Lung microvascular endothelial cell (primary cell): ENCODE measurements around the gene LYPD5. TPM values are rescaled to one million over a fixed set of nuclear protein-coding genes. Genes with fewer than 3 reads are reported as not detected.

ENCODE experiments used
- DNase-seq, 2 donors: peaks; one replicate each; pipeline versions ENCODE4 v3.0.0 to v3.0.0-alpha.2; 2010; ENCODE audit warnings: low read depth in 2 of 2
- total RNA-seq: library from RNA; depleted of rRNA; stranded (reverse); fragments of >200 nt; gene quantifications from 2 replicates; pipeline ENCODE4 v1.2.1, GENCODE V29; 2014

The LYPD5 gene
- total RNA-seq, 1 donor from 2014 or later: 0.40 TPM

DNA sequence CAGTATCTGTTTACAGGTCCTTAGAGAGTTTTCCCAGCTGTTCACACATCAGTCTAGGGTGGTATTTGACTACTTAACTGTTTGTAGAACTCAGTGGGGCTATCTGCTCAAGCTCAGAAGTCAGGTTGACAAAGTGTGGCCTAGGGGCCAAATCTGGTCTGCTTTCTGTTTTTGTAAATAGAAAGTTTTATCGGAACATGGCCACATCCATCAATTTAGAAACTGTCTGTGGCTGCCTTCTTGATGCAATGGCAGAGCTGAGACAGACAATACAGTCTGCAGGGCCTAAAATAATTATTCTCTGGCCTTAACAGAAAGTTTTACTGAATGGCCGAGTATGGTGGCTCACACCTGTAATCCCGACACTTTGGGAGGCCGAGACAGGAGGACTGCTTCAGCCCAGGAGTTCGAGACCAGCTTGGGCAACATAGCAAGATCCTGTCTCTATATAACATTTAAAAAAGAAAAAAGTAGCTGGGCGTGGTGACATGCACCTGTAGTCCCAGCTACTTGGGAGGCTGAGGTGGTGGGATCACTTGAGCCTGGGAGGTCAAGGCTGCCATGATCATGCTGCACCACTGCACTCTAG is 49.9 kb downstream of the LYPD5 start:
- DNase-seq: no peak

DNA sequence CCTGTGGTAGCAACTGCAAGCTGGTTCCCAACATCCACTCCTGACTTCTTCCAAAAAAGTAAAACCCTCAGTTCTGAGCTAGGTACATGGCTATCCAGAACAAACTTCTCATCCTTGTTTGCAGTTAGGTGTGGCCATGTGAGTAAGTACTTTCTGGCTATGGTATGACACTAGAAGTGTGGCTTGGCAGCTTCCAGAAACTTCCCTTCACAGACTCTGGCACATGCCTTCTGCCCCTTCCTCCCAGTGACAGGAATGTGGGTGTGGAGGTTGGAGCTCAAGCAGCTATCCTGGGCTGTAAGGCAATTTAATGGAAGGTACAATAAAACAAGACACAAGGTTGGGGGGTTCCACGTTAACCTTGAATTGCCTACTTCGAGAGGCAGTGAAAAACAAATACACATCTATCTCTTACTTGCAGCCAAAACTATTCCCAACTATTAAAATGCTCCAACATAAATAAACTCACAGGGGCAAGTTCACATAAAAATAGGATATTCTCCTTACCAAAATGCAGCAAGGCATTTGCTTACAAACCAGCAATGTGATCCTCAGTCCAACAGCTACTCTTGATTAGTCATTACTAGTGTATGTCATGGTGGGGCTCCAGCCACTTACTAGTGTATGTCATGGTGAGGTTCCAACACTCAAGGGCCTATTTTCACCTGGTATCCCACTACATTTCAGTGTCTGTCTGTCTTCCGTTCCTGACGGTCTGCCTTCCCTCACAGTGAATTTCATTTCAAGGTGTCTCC is 50.6 kb downstream of the LYPD5 start:
- DNase-seq: peak in 1 of 2 donors; percentile 15

DNA sequence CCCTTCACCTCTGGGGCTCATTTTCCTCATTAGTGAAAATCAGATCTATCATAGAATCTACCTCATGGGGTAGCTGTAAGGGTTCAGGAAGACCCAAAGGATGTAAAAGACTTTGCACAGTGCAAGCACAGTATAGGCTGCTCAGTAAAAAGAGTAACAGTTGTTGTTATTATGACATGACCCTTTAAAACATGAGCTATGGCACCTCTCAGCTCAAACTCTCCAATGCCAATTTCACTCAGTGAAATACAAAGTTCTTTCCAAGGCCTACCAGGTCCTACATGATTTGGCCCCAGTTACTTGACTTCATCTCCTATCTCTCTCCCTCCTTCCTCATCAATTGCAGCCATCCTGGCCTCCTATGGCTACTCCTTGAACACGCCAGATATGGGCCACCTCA is 52.3 kb downstream of the LYPD5 start:
- DNase-seq: no peak

DNA sequence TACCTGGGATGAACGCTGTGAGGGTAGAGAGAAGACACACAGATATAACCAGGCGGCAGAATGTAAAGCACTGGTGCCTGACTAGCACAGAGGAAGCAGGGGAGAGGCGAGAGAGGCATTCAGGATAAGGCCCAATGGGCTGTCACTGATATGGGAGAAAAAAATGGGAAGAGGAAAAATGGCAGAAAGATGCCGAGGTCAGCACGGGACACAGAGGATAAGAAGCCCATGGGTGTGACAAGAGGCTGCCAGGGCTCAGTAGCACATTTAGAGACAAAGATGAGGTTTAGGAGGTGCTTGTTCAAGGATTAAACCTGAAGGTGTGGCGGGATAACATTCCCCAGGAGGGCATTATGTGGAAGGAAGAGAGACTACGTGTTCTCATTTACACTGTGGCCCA is 53.1 kb downstream of the LYPD5 start:
- no peak for DNase-seq

DNA sequence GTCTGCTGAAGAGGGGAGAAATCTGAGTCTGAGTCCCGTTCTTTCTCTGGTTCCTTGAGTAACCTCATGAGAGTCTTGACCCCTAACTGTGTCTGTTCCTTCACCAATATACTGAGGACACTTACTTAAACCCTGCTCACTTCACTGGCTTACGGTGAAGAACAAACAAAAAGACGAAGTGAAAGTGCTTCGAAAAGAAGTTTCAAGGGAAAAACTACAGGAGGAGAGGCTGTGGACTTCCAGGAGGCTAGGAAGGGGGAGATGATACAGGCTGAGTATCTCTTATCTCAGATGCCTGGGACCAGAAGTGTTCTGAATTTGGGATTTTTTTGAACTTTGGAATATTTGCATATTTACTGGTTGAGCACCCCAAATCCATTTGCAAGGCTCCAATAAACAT is 53.6 kb downstream of the LYPD5 start:
- no peak for DNase-seq

DNA sequence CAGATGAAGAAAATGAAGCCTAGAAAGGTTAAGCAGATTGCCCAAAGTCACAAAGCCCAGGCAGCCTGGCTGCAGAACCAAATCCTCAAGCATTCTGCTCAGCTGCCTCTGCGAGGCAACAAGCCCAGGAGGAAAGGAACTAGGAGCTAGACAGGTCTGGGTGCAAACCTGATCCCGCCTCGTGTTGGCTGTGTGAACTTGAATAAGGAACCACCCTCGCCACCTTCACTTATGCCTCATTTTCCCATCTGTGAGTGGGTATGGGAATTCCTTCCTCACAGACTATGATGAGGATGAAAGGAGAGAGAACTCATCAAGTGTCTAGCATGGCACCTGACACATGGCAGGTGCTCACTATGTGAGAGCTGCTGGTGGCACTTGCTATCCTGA is 54.0 kb downstream of the LYPD5 start:
- no peak for DNase-seq

DNA sequence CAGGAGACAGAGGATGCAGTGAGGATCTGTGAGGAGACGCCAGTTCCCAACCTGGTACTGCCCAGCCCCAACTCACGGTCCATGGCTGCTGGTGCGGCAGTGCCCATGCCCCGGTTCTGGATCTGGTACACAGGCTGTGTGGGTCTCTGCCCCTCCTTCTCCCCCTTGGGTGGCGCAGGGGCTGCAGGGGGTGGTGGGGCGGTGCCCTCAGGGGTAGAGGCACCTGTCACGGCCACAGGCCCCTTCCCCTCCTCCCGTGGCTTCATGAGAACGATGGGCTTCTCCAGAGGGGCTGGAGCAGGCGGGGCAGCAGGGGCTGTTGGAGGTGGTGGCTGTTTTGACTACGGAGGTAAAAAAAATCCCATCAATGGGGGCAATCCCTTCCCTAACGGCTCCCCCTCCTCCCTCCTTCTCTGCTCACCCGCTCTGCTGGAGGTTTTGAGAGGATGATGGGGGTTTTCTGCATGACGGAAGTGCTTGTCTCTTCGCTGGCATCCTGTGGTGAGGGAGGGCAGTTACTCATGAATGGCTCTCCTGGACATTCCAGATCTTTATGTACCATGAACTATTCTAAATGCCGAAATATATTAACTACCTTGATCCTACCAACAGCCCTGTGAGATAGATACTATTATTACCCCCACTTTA is 54.6 kb downstream of the LYPD5 start:
- peak; percentile 30 to 50 for DNase-seq

Other genes starting within 250 kb of the LYPD5 start
- gene XRCC1, start 226.9 kb downstream of the LYPD5 start, total RNA-seq: 10.7 and 14.6 TPM in 2 replicates
- gene PINLYP, start 226.6 kb downstream of the LYPD5 start, total RNA-seq: 1.1 and 4.6 TPM in 2 replicates
- 19.2 and 29.0 TPM in 2 replicates for gene IRGQ, start 206.3 kb downstream of the LYPD5 start, total RNA-seq
- gene ZNF576, start 205.9 kb downstream of the LYPD5 start, total RNA-seq: 5.9 and 9.1 TPM in 2 replicates
- gene SRRM5, start 190.4 kb downstream of the LYPD5 start, total RNA-seq: not detected in 2 replicates
- gene ZNF428, start 182.8 kb downstream of the LYPD5 start, total RNA-seq: 58.6 and 69.8 TPM in 2 replicates
- 10.5 and 23.0 TPM in 2 replicates for gene CADM4, start 162.6 kb downstream of the LYPD5 start, total RNA-seq
- 7.3 and 13.9 TPM in 2 replicates for gene PLAUR, start 132.3 kb downstream of the LYPD5 start, total RNA-seq
- not detected in 2 replicates for gene IRGC, start 86.4 kb downstream of the LYPD5 start, total RNA-seq
- 3.7 and 3.8 TPM in 2 replicates for gene SMG9, start 47.5 kb downstream of the LYPD5 start, total RNA-seq
- gene KCNN4, start 21.5 kb downstream of the LYPD5 start, total RNA-seq: 0.22 TPM in 1 of 2 replicates, not detected in the other
- 5.0 and 8.5 TPM in 2 replicates for gene ZNF283, start 24.9 kb upstream of the LYPD5 start, total RNA-seq
- 0.44 and 0.60 TPM in 2 replicates for gene ZNF404, start 81.5 kb upstream of the LYPD5 start, total RNA-seq
- gene ZNF45, start 132.8 kb upstream of the LYPD5 start, total RNA-seq: 13.7 and 16.9 TPM in 2 replicates
- gene ZNF221, start 148.8 kb upstream of the LYPD5 start, total RNA-seq: 3.3 and 4.0 TPM in 2 replicates
- gene ZNF155, start 181.7 kb upstream of the LYPD5 start, total RNA-seq: 5.4 and 7.3 TPM in 2 replicates
- 2.0 and 2.6 TPM in 2 replicates for gene ZNF230, start 200.5 kb upstream of the LYPD5 start, total RNA-seq
- 4.4 and 5.4 TPM in 2 replicates for gene ZNF222, start 222.9 kb upstream of the LYPD5 start, total RNA-seq
- gene ZNF223, start 249.6 kb upstream of the LYPD5 start, total RNA-seq: 2.8 and 5.0 TPM in 2 replicates